ENCODE measurements around the gene PPOX.

- TF ChIP-seq CTCF (IDR thresholded peaks at IDR 0.05) (no peak), POLR2A (IDR thresholded peaks at IDR 0.05) (no peak), EP300 (IDR thresholded peaks at IDR 0.05; ENCODE audit: low read depth) (no peak)
These were observed 30.6 kb downstream of the PPOX start for GRCh38 chr1:161196521-161197451.
